Activated T-helper 1 cell treated with anti-CD3 and anti-CD28 coated beads, Interleukin-2, amount 50 U/mL, for 16 hours (primary cell): Measurements from ENCODE around the gene RPTN.

Experiments used
- DNase-seq, 2 donors: peaks; one replicate each; pipeline ENCODE4 v3.0.0-alpha.2; 2020; ENCODE audit warnings: low read depth in 1 of 2, low spot score in 1 of 2

The RPTN gene

DNA sequence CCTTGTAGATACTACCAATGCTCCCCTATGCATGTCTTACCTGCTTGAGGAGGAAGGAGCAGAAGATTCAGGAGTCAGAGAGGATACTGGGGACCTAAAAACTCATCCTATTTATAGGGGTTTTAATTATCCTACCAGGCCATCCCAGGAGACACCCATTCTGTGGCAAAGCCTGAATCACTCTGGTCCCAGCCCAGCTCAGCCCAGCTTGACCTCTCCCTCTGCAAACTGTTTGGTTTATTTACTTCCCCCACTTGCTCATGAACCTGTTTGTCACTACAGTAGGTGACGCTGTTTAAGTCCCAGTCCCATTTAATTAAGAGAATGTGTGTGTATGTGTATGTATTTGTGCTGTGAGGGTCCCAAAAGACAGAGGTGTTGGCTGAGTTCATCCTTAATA lies at the start of gene RPTN:
Gene RPTN, minus strand, starts transcription at position 85 of the 400 bp plus-strand sequence. CDS start 1,339 bp downstream, outside the sequence.
- no peak for DNase-seq

DNA sequence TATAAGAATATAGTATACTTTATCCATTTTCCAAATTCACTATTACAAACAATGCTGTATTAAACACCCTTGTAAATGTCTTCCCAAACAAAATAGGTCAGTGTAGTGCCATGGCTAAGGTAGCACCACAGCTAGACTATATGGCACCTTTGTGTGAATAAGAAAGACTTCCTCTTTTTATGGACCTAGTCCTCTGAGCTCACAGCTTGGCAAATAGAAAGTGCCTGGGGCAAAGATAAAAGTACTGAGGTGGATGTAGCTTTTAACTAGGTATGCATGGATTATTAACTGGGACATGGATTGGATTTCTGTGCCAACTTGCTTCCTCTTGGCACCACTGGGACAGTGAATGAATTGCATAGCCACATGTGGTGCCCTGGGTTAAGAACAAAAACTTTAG lies 40.0 kb upstream of the RPTN start:
- no peak for DNase-seq

GRCh38 chr1:152197361-152197941 lies 38.4 kb upstream of the RPTN start:
- DNase-seq, result no peak

GRCh38 chr1:152191711-152192110 lies 32.7 kb upstream of the RPTN start:
- no peak for DNase-seq

GRCh38 chr1:152191260-152191659 lies 32.2 kb upstream of the RPTN start:
- no peak for DNase-seq

DNA sequence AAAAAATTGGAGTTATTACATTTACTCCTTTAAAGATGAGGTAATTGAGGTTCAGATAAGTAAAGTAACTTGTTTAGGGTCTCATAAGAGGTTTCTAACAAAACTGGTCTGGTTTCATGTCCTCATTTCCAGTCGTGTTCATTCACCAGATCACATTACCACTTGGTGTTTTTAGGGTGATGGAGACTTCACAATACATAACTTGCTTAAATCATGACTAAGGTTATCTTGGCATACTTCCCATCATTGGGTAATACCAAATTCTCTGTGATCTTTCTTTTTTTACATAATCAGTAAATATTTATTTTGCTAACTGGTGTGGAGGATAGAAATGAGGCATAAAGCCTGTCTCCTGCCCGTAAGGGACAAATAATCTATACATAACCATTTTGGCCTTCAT lies 31.6 kb upstream of the RPTN start:
- no peak for DNase-seq

- peak; percentile 25 to 43 for DNase-seq
These were observed 30.8 kb upstream of the RPTN start for GRCh38 chr1:152189657-152190442.

DNA sequence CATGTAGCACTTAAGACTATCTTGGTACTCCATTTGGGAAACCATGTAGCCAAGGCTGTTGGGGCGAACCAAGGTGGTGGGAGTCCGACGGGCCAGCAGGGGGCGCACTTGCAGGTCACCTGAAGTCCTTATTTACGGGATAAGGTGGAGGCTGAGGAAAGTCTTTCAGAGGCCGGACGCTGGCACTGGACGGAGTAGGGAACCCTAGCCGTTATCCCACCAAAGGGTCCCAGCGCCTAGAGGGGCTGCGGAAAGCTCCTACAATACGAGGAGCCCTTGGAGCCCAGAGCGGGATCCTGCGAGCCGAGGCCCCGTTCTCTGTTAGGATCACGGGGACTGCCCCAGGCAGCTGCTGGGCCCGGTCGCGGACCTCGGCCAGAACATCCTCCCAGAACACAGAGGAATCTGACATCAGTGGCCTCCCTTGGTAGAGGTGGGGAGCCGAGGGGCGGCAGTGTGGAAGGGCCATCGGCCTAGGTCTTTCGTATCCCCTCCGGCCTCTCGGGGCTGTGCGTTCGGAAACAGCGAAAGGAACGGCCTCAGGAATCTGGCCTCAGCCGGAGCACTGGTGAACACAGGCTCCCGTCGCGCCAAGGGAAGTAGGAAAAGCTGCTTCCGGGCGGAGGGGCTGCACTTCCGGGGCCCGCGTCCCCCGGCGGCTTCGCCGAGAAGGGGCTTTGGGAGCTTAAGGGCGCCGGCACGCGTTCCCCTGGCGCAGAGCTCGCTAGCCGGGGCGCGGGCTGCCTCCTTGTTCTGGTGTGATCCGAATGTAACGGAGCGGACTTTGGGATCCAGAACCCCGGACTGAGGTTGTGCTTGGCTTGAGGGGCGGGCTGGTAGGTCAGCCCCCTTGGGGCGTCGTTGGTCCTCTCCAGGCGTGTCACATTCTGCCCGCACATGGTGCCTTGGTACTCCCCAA lies 29.9 kb upstream of the RPTN start:
- DNase-seq, result peak; percentile 65 to 72

DNA sequence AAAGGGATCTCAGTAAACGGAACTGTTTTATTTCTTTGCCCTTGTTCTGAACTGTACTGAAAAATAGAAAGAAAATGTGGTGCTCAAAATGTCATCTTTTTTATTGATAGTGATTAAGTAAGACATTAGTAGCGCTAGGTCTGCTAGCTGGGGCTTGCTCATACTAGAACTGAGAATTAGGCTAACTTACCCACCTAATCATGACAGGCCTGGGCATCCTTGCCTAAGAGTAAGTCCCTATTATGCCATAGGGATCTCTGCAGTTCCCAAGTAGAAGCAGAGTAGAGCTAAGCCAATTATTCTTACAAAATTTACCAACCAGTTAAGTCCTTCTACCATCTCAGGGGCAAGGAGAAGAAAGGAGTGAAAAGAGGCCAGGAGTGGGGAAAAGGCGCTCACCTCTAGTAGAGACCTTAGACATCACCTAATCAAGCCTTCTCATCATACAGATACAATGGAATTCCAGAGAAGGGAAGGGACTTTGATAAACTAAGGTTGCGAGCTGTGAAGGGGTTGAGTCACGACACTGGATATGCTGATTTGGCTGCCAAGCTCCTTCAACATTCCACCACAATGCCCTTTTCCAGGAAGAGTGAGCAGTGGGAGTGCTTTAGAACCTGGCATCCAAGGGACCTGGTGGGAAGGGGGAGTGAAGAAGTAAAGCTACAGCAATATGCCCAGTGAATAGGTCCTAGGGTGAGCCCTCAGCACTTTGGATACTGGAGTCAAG lies 27.7 kb upstream of the RPTN start:
- no peak for DNase-seq

- peak; percentile 5 for DNase-seq
These were observed 26.7 kb upstream of the RPTN start for GRCh38 chr1:152185544-152186391.

DNA sequence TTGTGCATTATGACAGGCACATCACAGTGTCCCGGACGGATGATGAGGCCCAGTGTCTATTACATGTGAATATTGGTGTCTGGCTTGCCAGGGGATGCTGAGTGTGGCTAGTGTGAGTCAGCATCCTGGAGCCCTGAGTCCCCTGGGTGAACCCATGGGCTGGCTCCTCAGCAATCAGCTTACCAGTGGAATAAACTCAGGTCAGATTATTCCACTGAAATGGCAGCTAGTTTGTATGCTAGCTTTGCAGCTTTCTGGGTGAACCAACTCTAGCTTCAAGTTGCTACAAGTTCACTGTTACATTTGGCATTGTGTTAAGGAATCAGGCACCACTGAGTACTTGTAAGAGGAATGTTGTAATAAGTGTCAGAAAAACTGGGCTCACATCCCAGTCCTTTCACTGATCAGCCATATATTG lies 23.9 kb upstream of the RPTN start:
- DNase-seq, result no peak

GRCh38 chr1:152182431-152182830 lies 23.4 kb upstream of the RPTN start:
- DNase-seq, result no peak

- DNase-seq, result no peak
These were observed 20.5 kb upstream of the RPTN start for GRCh38 chr1:152179566-152179965.

GRCh38 chr1:152170287-152170905 lies 11.4 kb upstream of the RPTN start:
- DNase-seq, result no peak

DNA sequence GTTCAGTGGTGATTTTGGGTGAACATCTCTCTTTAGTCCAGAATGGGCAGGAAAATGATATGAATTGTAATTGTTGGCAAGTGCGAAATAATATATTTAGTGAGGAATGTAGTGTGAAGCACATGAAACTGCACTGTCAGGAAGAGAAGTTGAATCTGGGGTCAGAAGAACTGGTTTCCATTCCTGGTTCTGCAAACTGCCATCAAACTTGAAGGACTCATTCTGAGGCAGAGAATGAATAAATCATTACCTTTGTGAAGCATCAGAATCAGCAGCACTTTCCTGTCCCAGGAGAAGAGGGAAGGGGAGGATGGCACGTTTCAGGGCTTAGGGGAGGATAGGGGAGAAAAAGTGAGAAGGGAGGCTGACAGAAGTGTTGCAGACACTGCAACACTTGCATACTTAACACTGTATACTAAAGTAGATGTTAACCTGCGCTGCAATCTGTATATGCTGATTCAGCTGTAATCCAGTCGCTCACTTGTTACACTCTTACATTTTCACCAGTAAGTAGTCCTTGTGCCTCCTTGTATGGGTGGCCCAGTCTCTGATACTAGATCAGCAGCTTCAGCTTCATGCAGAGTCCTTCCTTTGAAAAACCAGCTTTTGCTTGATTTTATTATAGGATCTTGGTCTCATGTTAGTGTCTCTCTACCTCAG lies 10.5 kb upstream of the RPTN start:
- no peak for DNase-seq

DNA sequence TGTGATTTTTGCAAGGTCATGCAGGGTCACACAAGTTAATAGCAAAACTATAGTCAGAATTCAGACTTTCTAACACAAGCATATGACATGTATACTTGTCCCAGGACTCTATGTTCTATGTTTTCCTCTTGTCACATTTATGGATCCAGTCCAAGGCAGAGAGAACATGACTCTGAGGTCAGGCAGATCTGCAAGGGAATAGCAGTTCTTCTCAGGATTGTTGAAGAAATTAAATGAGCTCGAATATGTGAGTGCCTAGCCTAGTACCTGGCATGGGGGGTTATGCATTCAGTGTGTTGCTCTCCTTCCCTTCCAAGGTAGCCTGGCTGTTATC lies 9.5 kb upstream of the RPTN start:
- no peak for DNase-seq

GRCh38 chr1:152167835-152168534 lies 9.0 kb upstream of the RPTN start:
- no peak for DNase-seq

DNA sequence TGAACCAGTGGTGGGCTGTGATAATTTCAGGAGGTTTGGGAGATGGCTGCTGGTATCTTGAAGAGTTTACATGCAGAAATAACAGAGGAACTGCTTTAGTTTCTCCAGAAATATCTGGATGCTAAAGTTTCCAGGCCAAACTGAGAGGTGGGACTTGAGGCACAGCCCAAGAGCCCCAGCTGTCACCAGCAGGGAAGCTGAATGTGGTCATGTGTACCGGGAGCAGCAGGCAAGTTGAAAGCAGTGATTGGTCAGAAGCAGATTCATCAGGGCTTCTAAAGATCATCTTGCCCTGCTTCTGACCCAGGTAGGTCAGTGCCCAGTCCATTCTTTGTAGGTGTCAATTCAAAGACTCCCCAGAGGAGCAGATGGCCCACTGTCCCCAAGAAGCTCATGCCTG lies 7.9 kb upstream of the RPTN start:
- no peak for DNase-seq
